Neural cell (in vitro differentiated cells): Measurements from ENCODE around the gene ANXA9. TPM values are rescaled to one million over a fixed set of nuclear protein-coding genes. Genes with fewer than 3 reads are reported as not detected.

Experiments
- H2AFZ ChIP-seq: fragments of 200-600, 300-800 bp; sonication (generic), shearing (Covaris generic); 2 replicates; pipeline ENCODE4 v1.6.0; 2014; ENCODE audit warnings: low read depth, mild to moderate bottlenecking, antibody characterized with exemption, low read length, moderate library complexity
- H3F3A ChIP-seq: fragments of 200-600 bp; shearing (Covaris generic); 2 replicates; pipeline ENCODE4 v1.6.1; 2016; ENCODE audit warnings: mild to moderate bottlenecking, moderate library complexity, mixed read lengths, antibody characterized with exemption, low read length; ENCODE audit not compliant: insufficient read depth, poor library complexity, severe bottlenecking
- H3K27ac ChIP-seq: fragments of 200-600, 300-800 bp; sonication (generic), shearing (Covaris generic); 2 replicates; pipeline ENCODE4 v1.5.1; 2014; ENCODE audit warnings: mild to moderate bottlenecking, low read length, moderate library complexity
- H3K27me3 ChIP-seq: fragments of 300-800, 200-600 bp; sonication (generic), shearing (Covaris generic); 2 replicates; pipeline ENCODE4 v1.6.0; 2014; ENCODE audit warnings: mild to moderate bottlenecking, low read depth, low read length, moderate library complexity; ENCODE audit not compliant: insufficient read depth
- H3K36me3 ChIP-seq: fragments of 300-800, 200-600 bp; sonication (generic), shearing (Covaris generic); 2 replicates; pipeline ENCODE4 v1.5.1; 2014; ENCODE audit warnings: mild to moderate bottlenecking, antibody characterized with exemption, low read length, moderate library complexity; ENCODE audit not compliant: insufficient read depth
- H3K4me2 ChIP-seq: fragments of 300-800, 200-600 bp; sonication (generic), shearing (Covaris generic); 2 replicates; pipeline ENCODE4 v1.6.0; 2014; ENCODE audit warnings: mild to moderate bottlenecking, low read length
- H3K4me3 ChIP-seq: fragments of 300-800, 200-600 bp; sonication (generic), shearing (Covaris generic); 2 replicates; pipeline ENCODE4 v1.5.1; 2014; ENCODE audit warnings: mild to moderate bottlenecking, low read length, moderate library complexity
- H3K79me2 ChIP-seq: fragments of 200-600 bp; shearing (Covaris generic); replicated peaks from 2 replicates; pipeline ENCODE4 v1.6.0; 2014; ENCODE audit warnings: mild to moderate bottlenecking, low read length, moderate library complexity; ENCODE audit not compliant: insufficient read depth
- H3K9ac ChIP-seq: fragments of 300-800, 200-600 bp; sonication (generic), shearing (Covaris generic); 2 replicates; pipeline ENCODE4 v1.6.1; 2016; ENCODE audit warnings: mild to moderate bottlenecking, low read length, mixed read lengths
- H3K9me2 ChIP-seq: fragments of 200-600 bp; shearing (Covaris generic); 2 replicates; pipeline ENCODE4 v1.6.1; 2016; ENCODE audit warnings: mild to moderate bottlenecking, low read length, mixed read lengths; ENCODE audit not compliant: insufficient read depth
- H3K9me3 ChIP-seq: fragments of 200-600, 300-800 bp; sonication (generic), shearing (Covaris generic); 2 replicates; pipeline ENCODE4 v1.6.1; 2016; ENCODE audit warnings: mild to moderate bottlenecking, mixed run types, low read length, moderate library complexity, mixed read lengths
- H4K20me1 ChIP-seq: fragments of 200-600 bp; shearing (Covaris generic); 2 replicates; pipeline ENCODE4 v1.6.1; 2016; ENCODE audit warnings: mild to moderate bottlenecking, mixed run types; ENCODE audit not compliant: insufficient read depth
- EP300 ChIP-seq: fragments of 450-650 bp; conservative IDR thresholded peaks from 2 replicates; pipeline ENCODE4 v1.6.1; 2014; ENCODE audit warnings: antibody characterized with exemption, mild to moderate bottlenecking, moderate library complexity; ENCODE audit not compliant: poor library complexity, severe bottlenecking
- EZH2 ChIP-seq: fragments of 200-600, 300-800 bp; shearing (Covaris generic), sonication (generic); IDR thresholded peaks from 2 replicates; pipeline ENCODE4 v1.6.1; 2014; ENCODE audit warnings: antibody characterized with exemption, low read length, borderline replicate concordance, mild to moderate bottlenecking; ENCODE audit not compliant: insufficient read depth, poor library complexity, severe bottlenecking
- MXI1 ChIP-seq: fragments of 450-650 bp; conservative IDR thresholded peaks from 2 replicates; pipeline ENCODE4 v1.6.1; 2014; ENCODE audit warnings: antibody characterized with exemption, mild to moderate bottlenecking; ENCODE audit not compliant: poor library complexity, severe bottlenecking
- POLR2AphosphoS5 ChIP-seq: IDR thresholded peaks from 2 replicates; pipeline ENCODE4 v1.6.1; 2012
- RAD21 ChIP-seq: fragments of 450-650 bp; conservative IDR thresholded peaks from 2 replicates; pipeline ENCODE4 v1.6.1; 2014; ENCODE audit warnings: antibody characterized with exemption, mild to moderate bottlenecking, moderate library complexity
- SMC3 ChIP-seq: fragments of 450-650 bp; conservative IDR thresholded peaks from 2 replicates; pipeline ENCODE4 v1.6.1; 2014; ENCODE audit warnings: antibody characterized with exemption, mild to moderate bottlenecking, moderate library complexity; ENCODE audit not compliant: poor library complexity
- TAF1 ChIP-seq: IDR thresholded peaks from 2 replicates; pipeline ENCODE4 v1.6.1; 2012; ENCODE audit warnings: low read depth
- polyA plus RNA-seq: library from polyadenylated mRNA; depleted of rRNA; stranded (reverse); fragments of >200 nt; gene quantifications from 2 replicates; pipeline ENCODE4 v1.2.3, GENCODE V29; 2014
- TF ChIP-seq, protein P1 (sequence below): IDR thresholded peaks from 2 replicates; pipeline ENCODE4 v1.6.1; 2012; ENCODE audit warnings: borderline replicate concordance

Gene ANXA9
- polyA plus RNA-seq, 1 donor from 2014 or later, result not detected

DNA sequence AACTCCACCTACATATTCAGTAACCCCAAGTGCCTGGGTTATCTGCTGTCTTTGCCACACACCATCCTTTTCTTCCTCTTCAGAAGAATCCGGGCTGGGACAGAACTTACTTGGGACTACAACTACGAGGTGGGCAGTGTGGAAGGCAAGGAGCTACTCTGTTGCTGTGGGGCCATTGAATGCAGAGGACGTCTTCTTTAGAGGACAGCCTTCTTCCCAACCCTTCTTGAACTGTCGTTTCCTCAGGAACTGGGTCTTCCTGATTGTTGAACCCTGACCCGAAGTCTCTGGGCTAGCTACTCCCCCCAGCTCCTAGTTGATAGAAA is 18.0 kb upstream of the ANXA9 start (continued):
- TF ChIP-seq, protein P1, sequence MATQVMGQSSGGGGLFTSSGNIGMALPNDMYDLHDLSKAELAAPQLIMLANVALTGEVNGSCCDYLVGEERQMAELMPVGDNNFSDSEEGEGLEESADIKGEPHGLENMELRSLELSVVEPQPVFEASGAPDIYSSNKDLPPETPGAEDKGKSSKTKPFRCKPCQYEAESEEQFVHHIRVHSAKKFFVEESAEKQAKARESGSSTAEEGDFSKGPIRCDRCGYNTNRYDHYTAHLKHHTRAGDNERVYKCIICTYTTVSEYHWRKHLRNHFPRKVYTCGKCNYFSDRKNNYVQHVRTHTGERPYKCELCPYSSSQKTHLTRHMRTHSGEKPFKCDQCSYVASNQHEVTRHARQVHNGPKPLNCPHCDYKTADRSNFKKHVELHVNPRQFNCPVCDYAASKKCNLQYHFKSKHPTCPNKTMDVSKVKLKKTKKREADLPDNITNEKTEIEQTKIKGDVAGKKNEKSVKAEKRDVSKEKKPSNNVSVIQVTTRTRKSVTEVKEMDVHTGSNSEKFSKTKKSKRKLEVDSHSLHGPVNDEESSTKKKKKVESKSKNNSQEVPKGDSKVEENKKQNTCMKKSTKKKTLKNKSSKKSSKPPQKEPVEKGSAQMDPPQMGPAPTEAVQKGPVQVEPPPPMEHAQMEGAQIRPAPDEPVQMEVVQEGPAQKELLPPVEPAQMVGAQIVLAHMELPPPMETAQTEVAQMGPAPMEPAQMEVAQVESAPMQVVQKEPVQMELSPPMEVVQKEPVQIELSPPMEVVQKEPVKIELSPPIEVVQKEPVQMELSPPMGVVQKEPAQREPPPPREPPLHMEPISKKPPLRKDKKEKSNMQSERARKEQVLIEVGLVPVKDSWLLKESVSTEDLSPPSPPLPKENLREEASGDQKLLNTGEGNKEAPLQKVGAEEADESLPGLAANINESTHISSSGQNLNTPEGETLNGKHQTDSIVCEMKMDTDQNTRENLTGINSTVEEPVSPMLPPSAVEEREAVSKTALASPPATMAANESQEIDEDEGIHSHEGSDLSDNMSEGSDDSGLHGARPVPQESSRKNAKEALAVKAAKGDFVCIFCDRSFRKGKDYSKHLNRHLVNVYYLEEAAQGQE, result no peak
- no peak for TF ChIP-seq EZH2

DNA sequence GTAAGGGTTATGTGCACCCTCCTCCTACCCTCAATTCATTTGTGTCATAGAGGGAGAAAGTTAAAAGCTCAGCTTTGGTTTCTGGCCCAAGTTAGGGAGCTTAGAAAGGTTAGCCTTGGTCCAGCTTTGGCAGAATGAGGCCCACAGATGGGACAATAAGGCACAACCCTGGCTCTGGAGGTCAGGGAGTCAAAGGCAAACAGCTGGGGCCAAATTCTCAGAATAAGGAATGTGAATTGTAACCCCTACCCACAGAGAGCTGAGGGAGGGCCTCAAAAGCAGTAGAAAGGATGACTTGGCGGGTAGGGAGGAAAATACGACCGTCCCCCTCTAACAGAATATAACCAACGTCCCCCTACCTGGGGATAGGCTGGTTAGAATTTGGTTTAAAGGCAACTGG is 16.5 kb upstream of the ANXA9 start:
- TF ChIP-seq TAF1 (no peak), EP300 (no peak), EZH2 (no peak), RAD21 (no peak), SMC3 (no peak)
- Histone ChIP-seq H4K20me1 (no peaks in the 10 kb centered on the region), H3K9ac (no peak overlapping the region), H3K4me2 (no peak overlapping the region), H3K9me3 (no peaks in the 10 kb centered on the region), H2AFZ (no peak overlapping the region), H3F3A (no peaks in the 10 kb centered on the region), H3K27me3 (no peaks in the 10 kb centered on the region), H3K9me2 (no peaks in the 10 kb centered on the region), H3K79me2 (peaks cover 8% of the 10 kb centered on the region), H3K27ac (no peak overlapping the region), H3K4me3 (no peak overlapping the region), H3K36me3 (peaks cover 21% of the 10 kb centered on the region)

DNA sequence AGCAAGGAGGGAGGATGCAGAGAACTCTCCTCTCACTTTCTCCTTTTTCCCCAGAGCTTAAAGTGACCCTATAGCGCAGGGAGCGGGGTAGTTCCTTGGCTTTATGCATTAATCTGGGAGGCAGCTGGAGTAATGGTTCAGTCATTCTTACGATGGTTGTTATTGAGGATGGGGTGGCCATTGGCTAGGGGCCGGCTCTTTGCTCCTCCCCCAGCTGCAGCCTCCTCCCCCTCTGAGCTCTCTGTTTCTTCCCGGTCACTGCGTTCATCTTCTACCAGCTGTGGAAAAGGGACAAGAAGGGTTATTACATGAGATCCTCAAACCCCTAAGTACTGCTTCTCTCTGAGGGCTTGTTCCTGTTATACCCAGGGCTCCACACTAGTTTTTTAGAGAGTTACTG is 16.1 kb upstream of the ANXA9 start:
- H3F3A ChIP-seq, result no peaks in the 10 kb centered on the region
- H3K27ac ChIP-seq, result no peak overlapping the region
- H3K9me2 ChIP-seq, result no peaks in the 10 kb centered on the region
- H3K4me3 ChIP-seq, result no peak overlapping the region
- no peaks in the 10 kb centered on the region for H4K20me1 ChIP-seq
- H3K9me3 ChIP-seq, result no peaks in the 10 kb centered on the region
- peaks cover 21% of the 10 kb centered on the region for H3K36me3 ChIP-seq
- no peak overlapping the region for H3K9ac ChIP-seq
- H3K4me2 ChIP-seq, result no peak overlapping the region
- H3K79me2 ChIP-seq, result peaks cover 12% of the 10 kb centered on the region
- H2AFZ ChIP-seq, result no peak overlapping the region
- TF ChIP-seq EZH2, result no peak
- TF ChIP-seq SMC3, result no peak
- no peak for TF ChIP-seq MXI1
- TF ChIP-seq POLR2AphosphoS5, result no peak
- no peak for TF ChIP-seq TAF1
- no peak for TF ChIP-seq RAD21
- no peak for TF ChIP-seq EP300
- TF ChIP-seq, protein P1, result no peak
- no peaks in the 10 kb centered on the region for H3K27me3 ChIP-seq
